Uterus (tissue), 4 donors: ENCODE measurements around the gene GRIN1. TPM values are rescaled to one million over a fixed set of nuclear protein-coding genes. Genes with fewer than 3 reads are reported as not detected.

Experiments
- DNase-seq, 2 donors: peaks; one replicate each; pipeline ENCODE4 v3.0.0-alpha.2; 2019 to 2020
- H3K27ac ChIP-seq, 2 donors: fragments of 200-600 bp; sonication (generic); 1 replicate in 1 of 2; 2 replicates in 1 of 2; pipeline ENCODE4 v1.5.1; 2016 to 2018
- H3K27me3 ChIP-seq, 2 donors: fragments of 200-600 bp; sonication (generic); one replicate each; pipeline ENCODE4 v1.5.1; 2018 to 2019; ENCODE audit warnings: control low read depth in 1 of 2
- H3K36me3 ChIP-seq, 2 donors: fragments of 200-600 bp; sonication (generic); one replicate each; pipeline ENCODE4 v1.5.1; 2019; ENCODE audit warnings: control low read depth in 1 of 2
- H3K4me1 ChIP-seq, 2 donors: fragments of 200-600 bp; sonication (generic); one replicate each; pipeline ENCODE4 v1.5.1; 2018 to 2019; ENCODE audit warnings: control low read depth in 1 of 2
- H3K4me3 ChIP-seq, 2 donors: fragments of 200-600 bp; sonication (generic); 1 replicate in 1 of 2; 2 replicates in 1 of 2; pipeline ENCODE4 v1.5.1; 2018 to 2019; ENCODE audit warnings: mild to moderate bottlenecking in 1 of 2
- H3K9me3 ChIP-seq, 2 donors: fragments of 200-600 bp; sonication (generic); one replicate each; pipeline ENCODE4 v1.5.1; 2019; ENCODE audit warnings: control low read depth in 1 of 2
- CTCF ChIP-seq, 4 experiments: fragments of 200-600 bp in 2 of 4; fragments of 450-650 bp in 2 of 4; sonication (generic) in 2 of 4; IDR thresholded peaks; one replicate each; pipeline ENCODE4 v1.5.1; 2016 to 2019; ENCODE audit warnings: antibody characterized with exemption in 4 of 4, mild to moderate bottlenecking in 2 of 4, moderate library complexity in 1 of 4
- POLR2A ChIP-seq, 2 donors: fragments of 450-650 bp; IDR thresholded peaks; one replicate each; pipeline ENCODE4 v1.6.1; 2016; ENCODE audit warnings: antibody characterized with exemption in 2 of 2, mild to moderate bottlenecking in 1 of 2, moderate library complexity in 1 of 2
- intact Hi-C: fragments of 100-400 bp; cut with DNase I; formaldehyde crosslinking; loops from one replicate; pipeline ENCODE4 v1.15.1; 2023; ENCODE audit warnings: low total_unique reads
- total RNA-seq, 4 donors: library from RNA; depleted of rRNA in 3 of 4; stranded (reverse); fragments of >200 nt in 3 of 4; gene quantifications; one replicate each; pipeline versions ENCODE4 v1.1.0 to v1.2.4, GENCODE V29; 2014 to 2023
- donor health status: DM: yes; HTN: yes; CAD: no.

Gene GRIN1
- total RNA-seq, 4 donors from 2014 or later, result not detected

- peak overlapping the region; percentile 86 to 91 for H3K4me3 ChIP-seq
- H3K9me3 ChIP-seq, result no peaks in the 10 kb centered on the region
- no peaks in the 10 kb centered on the region for H3K36me3 ChIP-seq
- no peak for DNase-seq
- no peaks in the 10 kb centered on the region for H3K27me3 ChIP-seq
- TF ChIP-seq CTCF (IDR thresholded peaks at IDR 0.05), result no peak
- TF ChIP-seq POLR2A (IDR thresholded peaks at IDR 0.05), result no peak
- no peak overlapping the region for H3K27ac ChIP-seq
- H3K4me1 ChIP-seq, result peaks cover 11 to 16% of the 10 kb centered on the region in 2 donors
- intact Hi-C loops, result no loop called here
Observed at GRCh38 chr9:137204731-137205125, 65.8 kb downstream of the GRIN1 start.

DNA sequence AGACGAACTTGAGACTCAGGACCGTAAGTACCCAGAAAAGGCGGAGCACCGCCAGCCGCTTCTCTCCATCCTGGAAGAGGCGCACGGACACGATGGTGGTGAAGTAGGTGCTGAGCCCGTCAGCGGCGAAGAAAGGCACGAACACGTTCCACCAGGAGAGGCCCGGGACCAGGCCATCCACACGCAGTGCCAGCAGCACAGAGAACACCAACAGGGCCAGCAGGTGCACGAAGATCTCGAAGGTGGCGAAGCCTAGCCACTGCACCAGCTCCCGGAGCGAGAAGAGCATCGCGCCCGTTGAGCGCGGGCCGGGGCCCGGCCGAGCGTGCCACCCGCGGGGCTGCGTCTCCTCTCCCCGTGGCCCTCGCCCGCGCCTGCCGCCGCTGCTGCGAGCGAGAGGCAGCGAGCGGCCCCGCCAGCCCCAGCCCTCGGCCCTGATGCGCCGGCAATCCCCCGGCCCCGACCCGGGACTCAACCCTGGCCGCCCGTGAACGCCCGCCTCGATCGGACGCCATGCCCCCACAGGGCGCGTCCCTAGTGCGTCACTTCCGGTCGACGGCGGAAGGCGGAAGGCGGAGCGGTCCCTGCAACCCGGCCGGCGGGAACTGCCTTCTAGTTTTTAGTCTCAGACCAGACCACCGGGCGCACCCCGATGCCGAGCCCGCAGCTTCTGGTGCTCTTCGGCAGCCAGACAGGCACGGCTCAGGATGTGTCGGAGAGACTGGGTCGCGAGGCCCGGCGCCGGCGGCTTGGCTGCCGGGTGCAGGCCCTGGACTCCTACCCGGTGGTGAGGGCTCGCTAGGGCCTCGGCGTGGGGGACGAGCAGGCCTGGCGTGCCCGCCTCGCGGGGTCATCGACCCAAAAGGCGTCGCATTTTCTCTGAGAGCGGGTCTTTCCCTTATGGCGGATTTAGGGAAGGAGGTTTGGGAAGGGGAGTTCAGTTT is 66.4 kb downstream of the GRIN1 start, which contains the start of the genes NDOR1 and TMEM203:
NDOR1 (plus strand) TSS at position 575 of the 944 bp plus-strand sequence; CDS start at position 653, 78 bp downstream.
TMEM203 (minus strand) TSS at position 523 of the 944 bp plus-strand sequence; CDS start at position 289, 234 bp downstream.
- TF ChIP-seq POLR2A (IDR thresholded peaks at IDR 0.05) (peak; percentile 58 to 79), CTCF (IDR thresholded peaks at IDR 0.05) (peak in 1 of 4 experiments; percentile 37)
- Histone ChIP-seq H3K27ac (peak within 1 kb of the TSS; percentile 29 to 79), H3K9me3 (no peaks in the 10 kb centered on the region), H3K4me3 (peak within 1 kb of the TSS; percentile 86 to 91), H3K4me1 (peaks cover 9 to 15% of the 10 kb centered on the region in 2 donors), H3K27me3 (no peaks in the 10 kb centered on the region), H3K36me3 (no peaks in the 10 kb centered on the region)
- intact Hi-C loops, result no loop called here
- peak; percentile 88 to 91 for DNase-seq

DNA sequence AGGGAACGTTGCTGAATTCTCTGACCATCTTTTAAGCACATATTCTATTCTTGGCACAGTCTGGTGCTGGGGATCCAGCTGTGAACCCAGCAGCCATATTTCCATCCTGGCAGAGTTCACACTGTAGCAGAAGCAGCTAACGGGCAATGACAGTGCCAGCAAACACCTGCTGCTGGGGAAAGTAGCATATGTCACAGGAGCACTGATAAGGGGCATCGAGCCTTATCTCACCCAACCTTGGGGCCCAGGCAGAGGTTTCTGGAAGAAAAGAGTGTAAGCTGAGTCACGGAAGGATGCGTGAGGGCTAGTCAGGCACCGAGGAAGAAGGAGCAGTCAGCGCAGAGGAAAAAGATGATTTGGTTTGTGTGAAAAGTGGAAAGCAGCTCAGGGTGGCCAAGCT is 67.6 kb downstream of the GRIN1 start:
- H3K27me3 ChIP-seq, result no peaks in the 10 kb centered on the region
- intact Hi-C loops, result no loop called here
- no peaks in the 10 kb centered on the region for H3K36me3 ChIP-seq
- no peak for DNase-seq
- TF ChIP-seq CTCF (IDR thresholded peaks at IDR 0.05), result no peak
- no peak for TF ChIP-seq POLR2A (IDR thresholded peaks at IDR 0.05)
- peak overlapping the region in 1 of 2 donors; percentile 86 for H3K4me3 ChIP-seq
- H3K4me1 ChIP-seq, result peaks cover 9 to 15% of the 10 kb centered on the region in 2 donors
- H3K27ac ChIP-seq, result no peak overlapping the region
- H3K9me3 ChIP-seq, result no peaks in the 10 kb centered on the region

DNA sequence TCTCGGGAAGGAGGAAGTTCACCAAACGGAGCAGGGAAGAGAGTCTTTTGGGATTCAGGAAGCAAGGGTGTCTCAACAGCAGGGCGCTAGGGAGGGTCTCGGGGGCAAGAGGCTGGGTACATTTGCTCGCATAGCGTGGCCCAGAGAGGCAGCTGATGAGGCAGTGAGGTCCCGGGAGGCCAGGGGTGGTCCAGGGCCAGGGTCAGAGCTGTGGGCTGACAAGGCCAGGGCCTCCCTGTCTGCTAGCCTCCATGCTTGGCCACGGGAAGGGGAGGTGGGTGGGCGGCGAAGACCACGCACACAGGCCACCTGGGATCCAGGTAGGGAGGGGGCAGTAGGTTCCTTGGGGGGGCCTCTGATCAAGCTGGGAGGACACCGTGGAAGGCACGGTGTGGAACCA is 72.6 kb downstream of the GRIN1 start:
- TF ChIP-seq POLR2A (IDR thresholded peaks at IDR 0.05) (no peak), CTCF (IDR thresholded peaks at IDR 0.05) (no peak)
- H3K36me3 ChIP-seq, result no peaks in the 10 kb centered on the region
- H3K4me1 ChIP-seq, result peaks cover 0 to under 1% of the 10 kb centered on the region in 2 donors
- intact Hi-C loops, result no loop called here
- no peaks in the 10 kb centered on the region for H3K9me3 ChIP-seq
- H3K4me3 ChIP-seq, result no peak overlapping the region
- H3K27ac ChIP-seq, result no peak overlapping the region
- no peak for DNase-seq
- no peaks in the 10 kb centered on the region for H3K27me3 ChIP-seq

GRCh38 chr9:137212520-137212919 is 73.6 kb downstream of the GRIN1 start:
- H3K36me3 ChIP-seq, result no peaks in the 10 kb centered on the region
- H3K4me1 ChIP-seq, result peaks cover 0 to 1% of the 10 kb centered on the region in 2 donors
- H3K27me3 ChIP-seq, result no peaks in the 10 kb centered on the region
- H3K27ac ChIP-seq, result no peak overlapping the region
- no peak for TF ChIP-seq CTCF (IDR thresholded peaks at IDR 0.05)
- H3K9me3 ChIP-seq, result no peaks in the 10 kb centered on the region
- intact Hi-C loops, result no loop called here
- H3K4me3 ChIP-seq, result no peak overlapping the region
- DNase-seq, result no peak
